ENCODE measurements around the gene SKI.

DNA sequence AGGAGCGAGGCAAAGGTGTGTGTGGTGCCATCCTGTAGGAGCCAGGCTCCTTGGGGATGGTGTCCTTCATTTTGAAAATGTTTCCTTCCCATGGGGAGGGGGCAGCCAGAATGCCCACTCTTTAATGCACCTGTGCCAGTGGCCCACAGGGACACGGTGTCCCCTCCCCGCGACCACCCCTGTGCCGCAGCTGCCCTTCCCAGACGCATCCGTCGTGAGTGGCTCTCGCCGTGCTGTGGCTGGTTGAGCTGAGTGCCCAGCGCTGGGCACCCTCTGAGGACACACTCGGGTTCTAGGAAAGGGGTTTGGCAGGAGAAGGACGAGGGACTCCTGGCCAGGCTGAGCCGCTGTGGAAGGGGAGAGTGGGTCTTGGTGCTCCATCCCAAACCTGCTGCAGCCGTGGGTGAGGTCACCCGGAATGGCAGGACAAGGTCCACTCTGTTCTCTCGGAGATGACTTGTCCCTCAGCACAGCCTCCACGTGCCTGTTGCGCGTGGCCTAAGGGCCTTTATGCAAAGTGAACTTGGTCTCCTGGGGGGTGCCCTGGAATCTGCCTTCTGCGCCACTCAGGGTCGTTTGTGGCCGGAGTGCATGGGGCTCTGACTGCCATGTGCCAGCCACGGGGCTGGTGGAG lies 74.3 kb downstream of the SKI start:
- no peak for TF ChIP-seq CTCF (conservative IDR thresholded peaks at IDR 0.05 in 1 of 2, IDR thresholded peaks at IDR 0.05 in 1 of 2; ENCODE audit: low read depth in 1 of 2, low read length in 2 of 2)
- TF ChIP-seq EZH2 (IDR thresholded peaks at IDR 0.05; ENCODE audit: low read length, missing control alignments) = no peak
